Upper lobe of left lung (tissue), 6 donors: ENCODE measurements around the gene TRIM66. TPM values are rescaled to one million over a fixed set of nuclear protein-coding genes. Genes with fewer than 3 reads are reported as not detected.

Experiments used
- ATAC-seq, 2 donors: fragments of 200-7000 bp; cut with Tn5 transposase; one replicate each; pipeline ENCODE4 v1.9.1; 2022; ENCODE audit warnings: mild to moderate bottlenecking in 2 of 2, moderate library complexity in 2 of 2; ENCODE audit not compliant: low FRiP score in 2 of 2
- DNase-seq, 2 donors: peaks; one replicate each; pipeline ENCODE4 v3.0.0-alpha.2; 2019 to 2020
- H3K27ac ChIP-seq, 4 donors: fragments of 200-600 bp; sonication (generic); one replicate each; pipeline ENCODE4 v1.5.1; 2016 to 2019
- H3K27me3 ChIP-seq, 4 donors: fragments of 200-600 bp; sonication (generic); one replicate each; pipeline ENCODE4 v1.5.1; 2017 to 2019
- H3K36me3 ChIP-seq, 4 donors: fragments of 200-600 bp; sonication (generic); one replicate each; pipeline ENCODE4 v1.5.1; 2016 to 2019
- H3K4me1 ChIP-seq, 4 donors: fragments of 200-600 bp; sonication (generic); one replicate each; pipeline ENCODE4 v1.5.1; 2018 to 2019
- H3K4me3 ChIP-seq, 4 donors: fragments of 200-600 bp; sonication (generic); one replicate each; pipeline ENCODE4 v1.5.1; 2017 to 2019; ENCODE audit warnings: mild to moderate bottlenecking in 2 of 4, moderate library complexity in 1 of 4
- H3K9me3 ChIP-seq, 4 donors: fragments of 200-600 bp; sonication (generic); one replicate each; pipeline ENCODE4 v1.5.1; 2018 to 2019
- CTCF ChIP-seq, 6 experiments: fragments of 450-650 bp in 4 of 6; fragments of 200-600 bp in 2 of 6; sonication (generic) in 2 of 6; IDR thresholded peaks; one replicate each; pipeline ENCODE4 v1.5.1; 2016 to 2019; ENCODE audit warnings: antibody characterized with exemption in 6 of 6
- EP300 ChIP-seq, 4 donors: sonication (generic); formaldehyde crosslinking; IDR thresholded peaks; one replicate each; pipeline ENCODE4 v1.5.1; 2017; ENCODE audit warnings: antibody characterized with exemption in 4 of 4, control low read depth in 2 of 4
- POLR2A ChIP-seq, 4 donors: fragments of 450-650 bp; IDR thresholded peaks; one replicate each; pipeline ENCODE4 v1.5.1; 2016 to 2017; ENCODE audit warnings: antibody characterized with exemption in 4 of 4, mild to moderate bottlenecking in 2 of 4
- POLR2AphosphoS5 ChIP-seq, 2 donors: sonication (generic); formaldehyde crosslinking; IDR thresholded peaks; one replicate each; pipeline ENCODE4 v1.5.1; 2017; ENCODE audit warnings: antibody characterized with exemption in 2 of 2
- WGBS, 2 donors: methylation state at CpG; one replicate each; pipeline ENCODE4 v1.1.5; 2017 to 2018; 5-methylcytosine and 5-hydroxymethylcytosine counted together
- total RNA-seq, 6 donors: library from RNA; depleted of rRNA in 4 of 6; stranded (reverse); fragments of >200 nt in 4 of 6; gene quantifications; one replicate each; pipeline versions ENCODE4 v1.1.0 to v1.2.1, GENCODE V29; 2016 to 2021
- donor health status: DM: no; HTN: no; CAD: no; lungs with moderate emphysema.
- donor health status: DM: no; HTN: yes; CAD: no; lungs with severe emphysema.

Gene TRIM66
- total RNA-seq, 6 donors from 2014 or later: 4.9 to 126 (median 11.2) TPM

- H3K27ac ChIP-seq: peak within 1 kb of the TSS in 2 of 4 donors; percentile 10 to 68
- no peaks in the 10 kb centered on the region for H3K36me3 ChIP-seq
- peak within 1 kb of the TSS; percentile 12 to 75 (median 62) for H3K4me3 ChIP-seq
- no peaks in the 10 kb centered on the region for H3K9me3 ChIP-seq
- whole genome bisulfite sequencing, 2 donors: 13 to 15% methylated on average over 14 to 27 of the region's 55 CpGs
- H3K27me3 ChIP-seq: peaks cover 0 to 9% (median 5%) of the 10 kb centered on the region in 4 donors
- peaks cover 8 to 13% (median 10%) of the 10 kb centered on the region in 4 donors for H3K4me1 ChIP-seq
- peak in 1 of 4 donors; percentile 30 for TF ChIP-seq POLR2A (IDR thresholded peaks at IDR 0.05)
- TF ChIP-seq CTCF (IDR thresholded peaks at IDR 0.05): no peak
- TF ChIP-seq POLR2AphosphoS5 (IDR thresholded peaks at IDR 0.05): peak in 1 of 2 donors; percentile 12
- ATAC-seq (peak; percentile 74 to 87), DNase-seq (peak; percentile 84 to 91)
Observed at GRCh38 chr11:8593935-8594909, 88.2 kb downstream of the TRIM66 start, which contains the start of gene STK33. Gene STK33 (minus strand): TSS chr11:8594228. CDS start chr11:8474905, 119,323 bp downstream.

- no peak for DNase-seq
- 18% methylated on average over 7 of the region's 7 CpGs for WGBS, 2 donors
- Histone ChIP-seq H3K4me1 (peaks cover 8 to 13% (median 10%) of the 10 kb centered on the region in 4 donors), H3K9me3 (no peaks in the 10 kb centered on the region), H3K36me3 (no peaks in the 10 kb centered on the region), H3K27me3 (peaks cover 0 to 9% (median 5%) of the 10 kb centered on the region in 4 donors), H3K4me3 (peak overlapping the region; percentile 12 to 75 (median 62)), H3K27ac (peak overlapping the region in 2 of 4 donors; percentile 10 to 68)
- ATAC-seq: no peak
- no peak for TF ChIP-seq POLR2AphosphoS5 (IDR thresholded peaks at IDR 0.05)
- no peak for TF ChIP-seq CTCF (IDR thresholded peaks at IDR 0.05)
- TF ChIP-seq POLR2A (IDR thresholded peaks at IDR 0.05): no peak
- TF ChIP-seq EP300 (IDR thresholded peaks at IDR 0.05): no peak
Observed at GRCh38 chr11:8593455-8593854, 89.0 kb downstream of the TRIM66 start.

GRCh38 chr11:8587915-8588314, 94.5 kb downstream of the TRIM66 start:
- H3K9me3 ChIP-seq: no peaks in the 10 kb centered on the region

GRCh38 chr11:8586805-8587204, 95.7 kb downstream of the TRIM66 start:
- H3K4me1 ChIP-seq: no peaks in the 10 kb centered on the region
- H3K4me3 ChIP-seq: no peak overlapping the region
- no peaks in the 10 kb centered on the region for H3K36me3 ChIP-seq
- no peaks in the 10 kb centered on the region for H3K9me3 ChIP-seq
- no peak for ATAC-seq
- TF ChIP-seq POLR2AphosphoS5 (IDR thresholded peaks at IDR 0.05) (no peak), EP300 (IDR thresholded peaks at IDR 0.05) (no peak), POLR2A (IDR thresholded peaks at IDR 0.05) (no peak), CTCF (IDR thresholded peaks at IDR 0.05) (no peak)
- 80 to 85% methylated on average over 2 of the region's 2 CpGs for WGBS, 2 donors
- no peaks in the 10 kb centered on the region for H3K27me3 ChIP-seq
- no peak for DNase-seq
- H3K27ac ChIP-seq: no peak overlapping the region

More at GRCh38 chr11:8587915-8588314, 94.5 kb downstream of the TRIM66 start:
- DNase-seq (no peak), ATAC-seq (no peak)
- no peak for TF ChIP-seq POLR2A (IDR thresholded peaks at IDR 0.05)
- TF ChIP-seq POLR2AphosphoS5 (IDR thresholded peaks at IDR 0.05): no peak
- no peak for TF ChIP-seq CTCF (IDR thresholded peaks at IDR 0.05)
- no peak for TF ChIP-seq EP300 (IDR thresholded peaks at IDR 0.05)
- no peaks in the 10 kb centered on the region for H3K36me3 ChIP-seq
- no peaks in the 10 kb centered on the region for H3K4me1 ChIP-seq
- no peak overlapping the region for H3K4me3 ChIP-seq
- H3K27me3 ChIP-seq: peaks cover 0 to 2% (median 0%) of the 10 kb centered on the region in 4 donors
- no peak overlapping the region for H3K27ac ChIP-seq
